GM23248 (cell line): Measurements from ENCODE around the gene GNPNAT1.

Source experiments
- EZH2 ChIP-seq: fragments of 200-600 bp; sonication (generic); IDR thresholded peaks from 2 replicates; pipeline ENCODE4 v1.6.1; 2018; ENCODE audit warnings: antibody characterized with exemption, mild to moderate bottlenecking; ENCODE audit not compliant: insufficient read depth, poor library complexity, severe bottlenecking
- EZH2phosphoT487 ChIP-seq: fragments of 200-600 bp; sonication (generic); IDR thresholded peaks from 2 replicates; pipeline ENCODE4 v1.6.1; 2018; ENCODE audit warnings: antibody characterized with exemption, moderate library complexity, mild to moderate bottlenecking, low read depth; ENCODE audit not compliant: insufficient read depth

DNA sequence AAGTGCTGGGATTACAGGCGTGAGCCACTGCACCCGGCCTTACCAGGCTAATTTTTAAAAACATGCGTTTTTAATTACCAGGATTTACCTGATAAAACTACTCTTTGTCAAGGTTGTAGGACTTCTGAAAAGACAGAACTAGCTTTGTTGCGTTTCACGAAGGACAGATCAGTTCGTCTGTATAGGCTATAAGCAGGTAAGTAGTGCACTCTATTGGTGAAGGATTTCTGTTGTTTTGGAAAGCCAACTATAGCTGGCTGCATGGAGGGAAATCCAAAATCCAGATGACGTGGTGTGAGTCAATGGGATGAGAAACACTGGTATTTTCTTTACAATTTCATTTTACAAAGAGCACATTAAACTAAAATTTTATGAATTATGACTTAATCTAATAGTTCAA, 14.6 kb downstream of the GNPNAT1 start:
- TF ChIP-seq EZH2 (no peak), EZH2phosphoT487 (no peak)
